Measurements from ENCODE around the gene NMB.
A peak's percentile ranks its signal among the peaks of the same experiment; 100 is the strongest.
"Not testable (repeated sequence)": the region's sequence is repeated elsewhere in the genome, so short reads cannot be mapped to it uniquely, and the experiment has no call there.

NMB gene

DNA sequence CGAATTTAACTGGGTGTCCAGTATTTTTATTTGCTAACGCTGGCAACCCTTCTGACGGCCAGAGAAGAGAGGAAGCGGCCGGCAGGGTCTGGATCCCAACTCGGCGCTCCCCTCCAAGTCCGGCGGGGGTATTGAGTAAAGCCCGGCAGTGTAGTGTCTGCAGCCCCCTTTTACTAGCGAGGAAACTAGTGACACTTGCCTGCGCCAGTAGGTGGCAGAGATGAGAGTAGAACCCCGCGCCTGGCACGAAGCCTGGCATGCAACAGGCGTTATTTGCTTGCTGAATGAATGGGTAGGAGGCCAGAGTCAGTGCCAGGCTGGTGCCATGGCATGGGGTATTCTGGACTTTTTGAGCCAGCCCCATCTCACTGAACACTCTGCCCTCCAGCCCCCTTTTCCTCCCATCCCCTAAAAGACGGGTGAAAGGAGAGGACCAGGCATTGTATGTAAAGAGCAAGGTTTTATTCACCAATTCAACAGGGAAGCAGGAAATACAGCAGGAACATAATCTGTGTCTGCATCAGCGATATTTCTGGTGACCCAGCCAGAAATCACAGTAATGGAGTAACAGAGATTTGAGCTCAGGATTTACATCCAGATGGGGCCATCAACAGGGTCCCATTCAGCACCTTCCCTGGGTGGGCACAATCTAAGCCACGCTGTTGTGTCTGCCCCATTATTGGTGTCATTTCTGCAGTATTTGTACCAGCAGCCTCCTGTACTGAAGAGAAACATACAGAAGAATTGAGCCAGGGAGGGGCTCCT, 3.1 kb downstream of the NMB start:
- peak; percentile 86 for DNase-seq

GRCh38 chr15:84653910-84654688, 3.9 kb downstream of the NMB start, which contains the start of gene WDR73:
WDR73 (minus strand) TSS chr15:84654283; CDS start chr15:84654274, 9 bp downstream.
- DNase-seq, result peak; percentile 97

DNA sequence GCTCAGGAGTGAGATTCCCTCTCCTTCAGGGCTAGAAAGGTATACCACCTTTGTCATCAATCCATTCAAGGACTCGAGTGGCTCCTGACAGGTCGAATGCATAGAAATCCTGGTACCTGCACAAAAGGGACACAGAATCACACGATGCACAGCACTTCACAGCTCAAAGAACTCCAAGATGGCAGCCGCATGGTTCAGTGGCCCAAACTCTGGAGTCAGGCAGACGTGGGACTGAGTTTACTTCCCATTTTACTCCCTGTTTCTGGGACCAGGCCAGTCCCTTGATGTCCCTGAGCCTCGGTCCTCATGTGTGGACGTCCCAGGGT, 4.5 kb downstream of the NMB start:
- DNase-seq, result no peak

- no peak for DNase-seq
Observed at GRCh38 chr15:84649706-84650105, 8.3 kb downstream of the NMB start.

GRCh38 chr15:84648539-84648938, 9.5 kb downstream of the NMB start:
- DNase-seq, result no peak

- DNase-seq, result no peak
Observed at GRCh38 chr15:84647726-84648125, 10.3 kb downstream of the NMB start.

GRCh38 chr15:84645997-84646396, 12.0 kb downstream of the NMB start:
- DNase-seq, result no peak

- no peak for DNase-seq
Observed at GRCh38 chr15:84645496-84645895, 12.5 kb downstream of the NMB start.

DNA sequence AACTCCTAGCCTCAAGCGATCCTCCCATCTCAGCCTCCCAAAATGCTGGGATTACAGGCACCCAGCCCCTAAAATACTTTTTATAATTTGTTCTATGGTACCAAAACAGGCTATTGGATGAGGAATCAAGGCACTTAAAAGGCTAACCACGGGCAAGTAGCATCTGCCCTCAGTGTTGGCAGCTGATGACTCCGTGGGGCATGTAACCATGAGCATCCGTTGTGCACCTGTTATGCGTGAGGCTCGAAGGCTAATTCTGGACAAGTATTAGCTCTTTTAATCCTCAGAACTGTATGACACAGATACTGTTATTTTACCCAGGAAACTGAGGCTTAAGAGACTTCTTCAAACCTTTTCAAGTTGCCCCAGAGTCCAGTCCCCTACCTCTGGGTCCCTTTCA, 14.2 kb downstream of the NMB start:
- DNase-seq, result no peak

- not testable (repeated sequence) for DNase-seq
Observed at GRCh38 chr15:84642640-84643039, 15.4 kb downstream of the NMB start.

DNA sequence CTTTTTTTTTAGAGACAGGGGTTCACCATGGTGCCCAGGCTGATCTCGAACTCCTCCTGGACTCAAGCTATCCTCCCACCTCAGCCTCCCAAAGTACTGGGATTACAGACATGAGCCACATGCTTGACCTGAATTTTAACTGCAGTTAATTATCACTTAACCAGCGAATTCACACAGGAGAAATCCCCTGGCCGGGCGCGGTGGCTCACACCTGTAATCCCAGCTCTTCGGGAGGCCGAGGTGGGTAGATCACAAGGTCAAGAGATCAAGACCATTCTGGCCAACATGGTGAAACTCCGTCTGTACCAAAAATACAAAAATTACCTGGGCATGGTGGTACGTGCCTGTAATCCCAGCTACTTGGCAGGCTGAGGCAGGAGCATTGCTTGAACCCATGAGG, 16.1 kb downstream of the NMB start:
- not testable (repeated sequence) for DNase-seq

- peak; percentile 24 for DNase-seq
Observed at GRCh38 chr15:84638103-84638502, 19.9 kb downstream of the NMB start.

DNA sequence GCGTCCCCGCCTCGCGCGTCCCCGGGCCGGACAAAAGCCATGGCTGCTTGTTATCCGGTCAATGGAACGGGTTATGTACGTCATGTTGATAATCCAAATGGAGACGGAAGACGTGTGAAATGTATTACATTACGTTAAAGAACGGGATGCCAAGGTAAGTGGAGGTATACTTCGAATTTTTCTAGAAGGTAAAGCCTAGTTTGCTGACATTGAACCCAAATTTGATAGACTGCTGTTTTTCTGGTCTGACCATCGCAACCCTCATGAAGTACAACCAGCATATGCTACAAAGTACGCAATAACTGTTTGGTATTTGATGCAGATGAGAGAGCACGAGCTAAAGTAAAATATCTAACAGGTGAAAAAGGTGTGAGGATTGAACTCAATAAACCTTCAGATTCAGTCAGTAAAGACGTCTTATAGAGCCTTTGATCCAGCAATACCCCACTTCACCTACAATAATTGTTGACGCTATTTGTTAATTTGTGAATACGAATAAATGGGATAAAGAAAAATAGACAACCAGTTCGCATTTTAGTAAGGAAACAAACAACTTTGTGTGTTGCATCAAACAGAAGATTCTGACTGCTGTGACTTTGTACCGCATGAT, 23.7 kb downstream of the NMB start:
- no peak for DNase-seq

DNA sequence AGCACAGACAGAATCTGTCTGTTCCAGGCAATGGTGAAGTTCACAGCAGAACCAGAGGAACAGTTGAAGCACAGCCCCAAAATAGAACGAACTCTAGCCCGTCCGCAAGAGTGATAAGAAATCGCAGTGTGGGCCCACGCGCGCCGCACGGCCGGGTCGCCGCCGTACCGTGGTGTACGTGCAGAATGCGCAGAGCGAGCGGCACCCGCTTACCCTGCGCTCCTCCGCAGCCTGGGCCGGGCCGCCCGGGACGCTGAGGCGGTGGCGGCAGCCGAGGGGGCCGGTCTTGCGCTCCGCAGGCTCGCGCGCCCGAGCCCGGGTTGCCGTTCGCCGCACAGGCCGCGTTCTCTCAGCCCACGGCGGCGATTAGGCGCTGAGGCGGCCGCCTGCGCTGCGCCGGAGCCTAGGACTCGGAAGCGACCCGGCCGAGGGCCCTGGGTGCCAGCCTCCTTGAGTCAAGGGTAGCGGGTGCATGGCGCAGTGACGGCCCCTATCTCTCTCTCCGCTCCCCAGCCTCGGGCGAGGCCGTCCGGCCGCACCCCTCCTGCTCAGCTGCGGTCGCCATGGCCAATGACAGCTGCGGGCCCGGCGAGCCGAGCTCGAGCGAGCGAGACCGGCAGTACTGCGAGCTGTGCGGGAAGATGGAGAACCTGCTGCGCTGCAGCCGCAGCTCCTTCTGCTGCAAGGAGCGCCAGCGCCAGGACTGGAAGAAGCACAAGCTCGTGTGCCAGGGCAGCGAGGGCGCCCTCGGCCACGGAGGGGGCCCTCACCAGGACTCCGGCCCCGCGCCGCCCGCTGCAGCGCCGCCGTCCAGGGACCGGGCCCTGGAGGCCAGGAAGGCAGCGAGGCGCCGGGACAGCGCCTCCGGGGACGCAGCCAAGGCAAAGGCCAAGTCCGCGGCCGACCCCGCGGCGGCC, 24.4 kb downstream of the NMB start:
- peak; percentile 74 for DNase-seq

- no peak for DNase-seq
Observed at GRCh38 chr15:84631706-84632272, 26.2 kb downstream of the NMB start.

GRCh38 chr15:84629033-84629432, 29.0 kb downstream of the NMB start:
- no peak for DNase-seq

DNA sequence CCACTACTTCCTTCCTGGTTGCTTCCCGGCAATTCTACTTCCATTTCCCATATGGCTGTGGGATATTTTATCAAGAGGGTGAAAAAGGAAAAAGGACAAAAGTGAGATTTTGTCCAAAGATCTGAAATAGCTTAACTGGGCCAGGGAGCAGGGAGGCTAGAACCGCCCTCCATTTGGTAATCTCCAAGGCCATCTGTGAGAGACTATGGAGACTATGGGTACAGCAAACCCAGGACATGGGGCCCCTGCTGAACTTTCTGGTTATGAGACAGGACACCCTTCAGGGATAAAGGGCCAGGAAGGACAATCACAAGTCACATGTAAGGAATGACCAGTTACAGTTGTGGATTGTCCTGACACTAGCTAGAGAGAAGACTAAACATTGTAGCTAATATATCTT, 32.9 kb downstream of the NMB start:
- DNase-seq, result no peak

DNA sequence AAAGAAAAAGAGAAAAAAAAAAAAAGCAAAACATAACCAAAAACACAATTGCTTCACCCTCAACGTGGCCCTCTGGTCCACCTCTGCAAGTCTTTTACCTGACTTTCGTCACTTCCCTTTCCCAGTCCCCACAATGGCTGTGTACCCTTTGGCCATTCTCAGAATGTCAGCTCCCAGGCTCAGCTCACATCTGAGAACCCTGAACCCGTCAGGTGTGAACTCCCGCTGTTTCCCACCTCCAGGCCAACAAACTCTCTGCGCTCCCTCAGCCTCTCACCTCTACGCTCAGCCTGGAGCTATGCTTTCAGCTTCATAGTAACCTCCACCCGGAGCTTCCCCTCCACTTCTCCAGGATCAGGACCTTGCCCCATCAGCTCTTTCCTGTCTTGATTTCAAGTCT, 33.6 kb downstream of the NMB start:
- DNase-seq, result no peak

DNA sequence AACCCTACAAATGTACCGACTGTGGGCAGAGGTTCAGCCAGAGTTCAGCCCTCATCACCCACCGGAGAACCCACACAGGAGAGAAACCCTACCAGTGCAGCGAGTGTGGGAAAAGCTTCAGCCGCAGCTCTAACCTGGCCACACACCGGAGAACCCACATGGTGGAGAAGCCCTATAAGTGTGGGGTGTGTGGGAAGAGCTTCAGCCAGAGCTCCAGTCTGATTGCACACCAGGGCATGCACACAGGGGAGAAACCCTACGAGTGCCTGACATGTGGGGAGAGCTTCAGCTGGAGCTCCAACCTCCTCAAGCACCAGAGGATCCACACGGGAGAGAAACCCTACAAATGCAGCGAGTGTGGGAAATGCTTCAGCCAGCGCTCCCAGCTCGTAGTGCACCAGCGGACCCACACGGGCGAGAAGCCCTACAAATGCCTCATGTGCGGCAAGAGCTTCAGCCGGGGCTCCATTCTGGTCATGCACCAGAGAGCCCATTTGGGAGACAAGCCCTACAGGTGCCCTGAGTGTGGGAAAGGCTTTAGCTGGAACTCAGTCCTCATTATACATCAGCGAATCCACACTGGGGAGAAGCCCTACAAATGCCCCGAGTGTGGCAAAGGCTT, 36.5 kb downstream of the NMB start:
- no peak for DNase-seq

DNA sequence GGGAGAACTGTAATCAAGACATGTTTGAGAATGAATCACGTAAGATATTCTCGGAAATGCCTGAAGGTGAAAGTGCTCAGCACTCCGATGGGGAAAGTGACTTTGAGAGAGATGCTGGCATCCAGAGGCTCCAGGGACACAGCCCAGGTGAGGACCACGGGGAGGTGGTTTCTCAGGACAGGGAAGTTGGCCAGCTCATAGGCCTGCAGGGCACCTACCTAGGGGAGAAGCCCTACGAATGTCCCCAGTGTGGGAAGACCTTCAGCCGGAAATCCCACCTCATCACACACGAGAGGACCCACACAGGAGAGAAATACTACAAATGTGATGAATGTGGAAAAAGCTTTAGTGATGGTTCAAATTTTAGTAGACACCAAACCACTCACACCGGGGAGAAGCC, 37.4 kb downstream of the NMB start:
- no peak for DNase-seq

GRCh38 chr15:84616235-84616634, 41.8 kb downstream of the NMB start:
- no peak for DNase-seq

DNA sequence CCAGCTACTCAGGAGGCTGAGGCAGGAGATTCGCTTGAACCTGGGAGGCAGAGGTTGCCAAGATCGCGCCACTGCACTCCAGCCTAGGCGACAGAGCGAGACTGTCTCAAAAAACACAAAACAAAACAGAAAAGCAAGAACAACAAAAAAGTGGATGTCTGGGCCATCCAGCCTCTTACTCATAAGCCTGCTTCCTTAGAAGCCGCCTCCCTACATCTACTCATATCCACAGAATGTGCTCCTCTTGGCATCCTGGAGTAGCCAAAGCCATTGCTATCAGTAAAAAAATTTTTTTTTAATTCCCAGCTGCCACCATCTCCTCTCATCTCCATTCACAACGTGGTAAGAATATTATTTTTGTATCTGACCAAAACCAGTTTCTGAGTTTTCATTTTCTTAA, 46.4 kb downstream of the NMB start:
- DNase-seq, result no peak

Data from CD4-positive, alpha-beta T cell treated with Interleukin-6 for 4 hours (primary cell).